ENCODE measurements around the gene LMLN.
A peak's percentile ranks its signal among the peaks of the same experiment; 100 is the strongest.
"Not testable (repeated sequence)": the region's sequence is repeated elsewhere in the genome, so short reads cannot be mapped to it uniquely, and the experiment has no call there.

LMLN gene

DNA sequence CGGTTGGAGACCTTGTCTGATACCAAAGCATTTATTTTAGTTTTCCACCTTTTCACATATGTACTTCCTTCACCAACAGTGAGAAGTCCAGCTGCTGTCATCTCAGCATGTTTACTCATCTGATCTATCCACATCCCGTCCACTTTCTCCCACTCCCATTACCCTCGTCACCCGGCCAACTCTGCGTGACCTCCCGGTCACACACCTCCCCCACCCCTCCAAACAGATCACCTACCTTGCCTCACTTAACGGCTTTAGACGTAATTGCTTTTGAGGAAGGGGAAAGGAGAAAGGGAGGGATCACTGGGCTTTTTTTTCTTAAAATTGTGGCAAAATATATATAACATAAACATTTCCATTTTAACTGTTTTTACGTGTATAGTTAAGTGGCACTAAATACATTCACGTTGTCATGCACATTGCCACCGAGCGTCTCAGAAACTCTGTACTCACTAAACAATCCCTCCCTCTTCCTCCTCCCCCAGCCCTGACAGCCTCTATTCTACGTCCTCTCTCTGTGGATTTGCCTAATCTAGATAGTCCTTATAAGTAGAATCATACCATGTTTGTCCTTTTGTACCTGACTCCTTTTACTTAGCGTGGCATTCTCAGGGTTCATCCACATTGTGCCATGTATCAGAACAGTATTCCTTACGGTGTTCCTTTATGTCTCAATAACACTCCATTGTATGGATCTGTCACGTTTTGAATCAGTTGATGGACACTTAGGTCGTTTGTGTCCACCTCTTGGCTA is 67.2 kb downstream of the LMLN start:
- no peak for DNase-seq (ENCODE audit: low spot score)

GRCh38 chr3:198027799-198028390 is 67.9 kb downstream of the LMLN start:
- no peak for DNase-seq (ENCODE audit: low spot score)

- DNase-seq (ENCODE audit: low spot score) = no peak
These were observed 68.7 kb downstream of the LMLN start for GRCh38 chr3:198028718-198029117.

DNA sequence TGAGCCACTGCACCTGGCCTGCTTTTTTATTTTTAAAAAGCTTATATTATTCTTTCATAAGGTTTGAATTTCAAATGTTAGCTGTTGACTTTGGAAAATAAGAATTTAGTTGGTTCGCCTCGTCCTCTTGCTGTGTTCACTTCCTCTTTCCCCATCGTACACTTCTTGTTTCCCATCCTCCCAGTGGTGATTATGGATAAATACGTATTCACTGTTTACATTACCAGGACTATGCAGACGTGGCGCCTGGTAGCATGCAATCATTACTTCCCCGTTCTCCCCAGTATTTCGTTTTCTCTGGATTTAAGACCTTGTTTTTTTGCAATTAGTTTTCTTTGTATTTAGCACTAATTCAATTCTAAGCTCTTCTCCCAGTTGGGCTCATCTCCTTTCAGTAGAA is 70.1 kb downstream of the LMLN start:
- no peak for DNase-seq (ENCODE audit: low spot score)

GRCh38 chr3:198030726-198031125 is 70.7 kb downstream of the LMLN start:
- DNase-seq (ENCODE audit: low spot score) = no peak

DNA sequence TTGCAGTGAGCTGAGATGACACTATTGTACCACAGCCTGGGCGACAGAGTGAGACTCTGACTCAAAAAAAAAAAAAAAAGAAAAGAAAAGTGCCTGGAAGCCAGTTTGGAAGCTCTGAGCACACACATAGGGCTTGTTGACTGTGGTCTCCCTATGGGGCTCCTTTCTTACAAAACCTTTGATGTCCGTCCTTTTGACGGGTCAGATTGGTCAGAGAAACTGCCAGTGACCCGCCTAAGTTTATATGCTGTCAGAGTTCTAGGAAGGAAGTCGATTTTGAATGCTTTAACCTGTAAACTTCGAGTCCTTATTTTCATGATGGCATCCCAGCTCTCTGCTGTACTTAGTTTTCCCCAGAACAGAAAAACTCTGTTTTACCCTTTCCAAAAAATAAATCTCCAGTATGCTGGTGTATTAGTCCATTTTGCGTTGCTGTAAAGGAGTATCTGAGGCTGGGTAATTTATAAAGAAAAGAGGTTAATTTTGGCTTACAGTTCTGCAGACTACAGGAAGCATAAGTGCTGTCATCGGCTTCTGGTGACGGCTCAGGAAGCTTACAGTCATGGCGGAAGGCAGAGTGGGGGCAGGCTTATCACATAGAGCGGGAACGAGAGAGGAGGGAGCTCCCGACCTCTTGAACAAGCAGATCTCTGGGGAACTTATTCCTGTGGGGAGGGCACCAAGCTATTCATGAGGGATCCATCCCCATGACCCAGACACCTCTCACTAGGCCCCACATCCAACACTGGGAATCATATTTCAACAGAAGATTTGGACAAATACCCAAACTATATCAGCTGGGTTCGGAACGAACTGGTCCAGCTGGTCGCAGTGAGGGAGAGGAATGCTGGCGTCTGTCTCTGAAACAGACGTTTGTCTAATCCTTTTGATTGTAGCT is 72.3 kb downstream of the LMLN start:
- no peak for DNase-seq (ENCODE audit: low spot score)

DNA sequence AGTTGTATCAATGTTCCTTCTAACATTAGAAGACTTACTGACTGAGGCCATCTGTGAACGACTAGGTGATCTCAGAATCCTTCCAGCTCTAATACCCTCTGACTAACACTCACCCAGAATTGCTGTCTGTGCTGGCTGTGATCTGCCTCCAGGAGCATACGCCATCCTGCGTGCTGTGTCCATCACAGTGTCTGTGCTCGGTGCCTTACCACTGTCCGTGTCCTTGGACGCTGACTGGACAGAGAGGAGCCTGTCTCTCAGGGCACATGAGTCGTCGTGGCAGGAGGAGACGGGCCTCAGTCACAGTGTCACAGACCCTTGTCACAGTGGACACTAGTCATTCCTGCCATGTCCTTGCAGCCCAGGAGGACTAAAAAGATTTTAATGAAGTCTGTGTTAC is 83.1 kb downstream of the LMLN start:
- no peak for DNase-seq (ENCODE audit: low spot score)

DNA sequence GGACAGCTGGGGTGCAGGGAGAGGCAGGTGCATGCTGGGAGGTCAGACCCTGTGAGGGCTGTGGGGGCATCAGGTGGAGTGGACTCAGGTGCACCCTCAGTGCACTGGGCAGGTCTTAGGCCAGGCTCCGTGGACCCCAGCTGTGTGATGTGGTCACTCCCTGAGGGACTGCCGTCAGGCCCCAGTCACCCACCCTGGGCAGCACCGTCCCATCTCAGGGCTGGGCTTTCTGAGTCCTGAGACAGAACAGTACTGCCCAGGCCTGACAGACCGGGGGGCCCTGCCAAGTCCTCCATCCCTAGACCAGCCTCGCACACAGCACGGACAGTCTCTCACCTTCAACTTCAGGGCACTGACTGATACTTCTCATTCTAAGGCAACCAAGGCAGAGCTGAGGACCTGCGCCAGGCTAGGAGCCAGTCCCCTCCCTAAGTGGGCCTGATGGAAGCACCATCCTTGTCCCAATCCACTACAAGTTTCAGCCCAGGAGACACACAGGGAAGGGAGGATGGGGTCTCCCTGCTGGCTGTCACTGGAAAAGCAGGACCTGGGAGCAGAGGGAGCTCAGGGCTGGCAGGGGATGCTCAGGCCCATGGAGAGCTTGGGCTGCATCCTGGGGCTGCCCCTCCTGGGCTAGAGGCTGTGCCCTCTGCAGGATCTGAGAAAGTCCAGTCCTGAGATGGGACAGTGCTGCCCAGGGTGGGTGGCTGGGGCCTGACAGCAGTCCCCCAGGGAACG is 86.3 kb downstream of the LMLN start:
- no peak for DNase-seq (ENCODE audit: low spot score)

DNA sequence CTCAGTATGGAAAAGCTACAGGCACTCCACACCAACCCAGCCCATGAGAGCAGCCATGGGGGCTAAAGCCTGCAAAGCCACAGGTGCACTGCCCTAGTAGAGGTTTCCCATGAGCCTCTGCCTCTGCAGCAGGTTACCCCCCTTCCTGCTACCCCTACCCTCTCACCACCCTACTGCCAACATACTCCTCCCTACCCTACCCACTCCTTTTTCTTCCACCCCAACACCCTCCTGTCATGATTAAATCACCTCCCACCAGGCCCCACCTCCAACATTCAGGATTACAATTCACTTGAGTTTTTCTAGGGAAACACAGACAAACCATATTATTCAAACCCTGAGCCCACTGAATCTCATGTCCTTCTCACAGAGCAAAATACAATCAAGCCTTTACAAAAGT is 88.4 kb downstream of the LMLN start:
- no peak for DNase-seq (ENCODE audit: low spot score)

GRCh38 chr3:198051836-198052235 is 91.8 kb downstream of the LMLN start:
- DNase-seq (ENCODE audit: low spot score) = no peak

GRCh38 chr3:198053462-198053861 is 93.4 kb downstream of the LMLN start:
- not testable (repeated sequence) for DNase-seq (ENCODE audit: low spot score)

GRCh38 chr3:198061119-198062067 is 101.4 kb downstream of the LMLN start:
- DNase-seq (ENCODE audit: low spot score) = no peak

DNA sequence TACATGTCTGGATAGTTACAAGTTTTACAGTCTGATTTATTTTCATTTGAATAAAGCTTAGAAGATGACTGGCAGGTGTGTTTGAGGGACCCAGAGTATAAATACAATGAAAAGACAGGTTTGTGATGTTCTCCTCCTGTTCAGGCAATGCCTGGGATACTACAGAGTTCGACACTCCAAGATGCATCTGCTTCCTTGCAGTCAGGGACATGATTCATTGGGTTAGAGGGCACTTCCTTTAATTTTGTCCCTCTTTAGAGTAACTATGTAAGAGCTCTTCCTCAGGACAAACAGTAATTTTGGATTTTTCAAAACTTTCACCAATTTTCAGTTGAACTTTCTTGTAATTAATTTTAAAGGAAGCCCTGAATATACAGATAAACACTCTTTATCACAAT is 102.0 kb downstream of the LMLN start:
- no peak for DNase-seq (ENCODE audit: low spot score)

DNA sequence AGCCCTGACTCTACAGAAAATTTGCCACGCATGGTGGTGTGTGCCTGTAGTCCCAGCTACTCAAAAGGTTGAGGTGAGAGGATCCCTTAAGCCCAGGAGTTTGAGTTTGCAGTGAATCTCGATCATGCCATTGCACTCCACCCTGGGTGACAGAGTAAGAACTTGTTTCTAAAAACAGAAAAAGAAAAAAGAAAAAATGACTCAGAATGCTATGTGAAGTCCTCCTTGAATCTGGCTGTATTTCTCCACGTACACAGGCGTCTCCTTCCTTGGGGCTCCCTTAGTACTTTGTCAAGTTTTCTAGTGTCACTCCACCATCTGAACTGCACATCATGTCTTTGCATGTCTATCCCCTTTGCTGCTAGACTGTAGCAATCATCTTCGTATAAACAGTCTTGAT is 104.4 kb downstream of the LMLN start:
- DNase-seq (ENCODE audit: low spot score) = no peak

GRCh38 chr3:198065897-198066296 is 105.9 kb downstream of the LMLN start:
- no peak for DNase-seq (ENCODE audit: low spot score)

- DNase-seq (ENCODE audit: low spot score) = no peak
These were observed 107.4 kb downstream of the LMLN start for GRCh38 chr3:198067416-198067815.

DNA sequence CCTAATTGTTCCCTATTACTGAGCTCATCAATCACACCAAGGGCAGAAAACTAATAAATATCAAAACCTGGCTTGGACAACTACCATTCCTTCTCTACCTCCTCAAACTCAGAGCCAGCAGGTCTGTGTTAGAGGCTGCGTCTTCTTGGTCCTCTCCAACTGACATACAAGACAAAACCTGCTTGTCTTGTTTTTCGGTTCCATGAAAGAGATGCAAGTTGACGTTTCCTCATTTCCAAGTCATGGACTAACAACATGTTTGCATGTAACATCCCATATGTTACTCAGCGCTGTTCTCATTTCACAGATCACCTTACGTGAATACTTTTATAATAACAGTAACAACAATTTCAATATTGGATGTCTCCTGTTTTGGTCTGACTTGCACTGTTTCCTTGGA is 110.9 kb downstream of the LMLN start:
- no peak for DNase-seq (ENCODE audit: low spot score)

- peak; percentile 71 for DNase-seq (ENCODE audit: low spot score)
These were observed 111.7 kb downstream of the LMLN start for GRCh38 chr3:198071602-198072287.

DNA sequence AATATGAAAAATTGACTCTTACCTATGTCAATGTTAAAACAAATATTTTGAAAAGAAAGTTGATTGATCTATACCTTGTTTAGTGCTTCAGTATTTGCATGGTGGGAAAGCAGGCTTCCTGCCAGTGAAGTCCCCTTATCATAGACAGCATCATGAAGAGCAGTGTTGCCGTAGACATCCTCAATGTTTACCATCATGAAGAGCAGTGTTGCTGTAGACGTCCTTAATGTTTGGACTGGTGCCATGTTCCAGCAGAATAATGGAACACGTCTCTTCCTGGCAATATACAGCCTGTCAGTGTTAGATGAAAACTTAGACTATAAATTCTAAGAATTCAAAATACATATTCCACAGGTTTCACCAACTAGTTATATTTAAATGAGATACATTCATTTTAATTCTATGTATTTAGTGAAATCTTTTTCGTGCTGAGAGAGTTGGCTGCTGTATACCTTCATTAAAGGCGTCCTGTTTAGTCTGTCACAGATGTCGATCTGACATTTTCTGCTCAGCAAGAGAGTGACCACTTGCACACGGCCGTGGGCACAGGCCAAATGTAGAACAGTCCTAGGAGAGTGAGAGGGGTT is 116.8 kb downstream of the LMLN start:
- no peak for DNase-seq (ENCODE audit: low spot score)
